ENCODE data around the gene FGF18.

FGF18 gene

DNA sequence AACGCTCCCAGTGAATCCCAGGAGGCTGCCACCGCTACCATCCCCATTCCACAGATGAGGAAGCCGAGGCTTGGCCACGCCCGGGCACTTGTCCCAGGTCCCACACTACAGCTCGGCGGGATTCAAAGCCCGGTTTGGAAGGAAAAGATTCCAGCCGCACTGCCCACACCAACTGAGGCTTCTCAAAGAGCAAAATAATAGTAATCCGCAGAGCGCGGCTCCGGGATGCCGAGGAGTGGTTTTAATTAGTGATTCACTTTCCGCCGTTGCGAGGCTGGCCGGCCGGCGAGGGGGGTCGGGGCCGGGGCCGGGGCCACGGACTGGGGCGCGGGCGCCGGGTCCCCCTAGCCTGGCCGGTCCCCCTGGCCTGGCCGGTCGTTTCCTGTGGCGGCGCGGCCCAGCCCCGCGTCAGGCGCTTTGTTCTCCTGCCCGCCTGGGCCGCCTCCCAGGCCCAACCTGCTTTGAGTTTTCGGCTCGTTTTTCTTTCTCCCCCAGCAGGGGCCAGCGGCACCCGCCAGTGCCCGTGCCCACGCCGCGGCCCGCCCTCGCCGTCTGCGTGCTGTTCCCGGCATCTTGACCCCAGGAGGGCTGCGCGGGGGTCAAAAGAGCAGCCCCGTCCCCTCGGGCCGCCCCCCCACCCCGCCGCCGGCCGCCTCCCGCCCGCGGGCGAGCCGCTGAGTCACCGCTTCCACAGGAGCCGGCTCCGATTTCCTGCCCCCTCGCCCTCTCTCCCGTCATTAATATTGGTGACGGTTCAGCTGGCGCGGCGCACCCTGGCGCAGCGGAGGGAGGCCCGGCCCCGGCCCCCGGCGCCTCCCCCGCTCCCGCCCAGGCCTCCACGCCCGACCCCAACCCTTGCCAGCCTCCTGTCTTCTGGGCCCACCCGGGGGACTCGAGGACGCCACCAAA is 31.2 kb downstream of the FGF18 start:
- peak; percentile 30 for DNase-seq
- peaks cover 75% of the 10 kb centered on the region for H3K27me3 Mint-ChIP-seq

DNA sequence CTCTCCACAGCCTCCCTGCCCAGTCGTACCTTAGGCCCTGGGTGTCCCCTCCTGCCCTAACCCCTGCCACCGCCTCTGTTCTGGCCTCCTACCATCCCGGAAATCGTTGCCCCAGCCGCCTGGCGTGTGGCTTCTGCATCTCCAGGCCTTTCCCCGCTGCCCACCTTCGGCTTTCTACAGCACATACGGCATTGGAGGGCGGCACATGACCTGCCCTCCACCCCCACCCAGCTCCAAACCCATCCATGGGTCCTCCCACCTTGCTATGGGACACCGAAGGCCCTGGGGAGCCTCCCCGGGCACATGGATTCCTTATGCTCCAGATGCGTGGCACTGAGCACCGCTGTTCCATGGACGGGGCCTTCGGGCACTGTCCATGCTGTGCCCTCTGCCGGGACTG is 32.0 kb downstream of the FGF18 start:
- Mint-ChIP-seq H3K27ac (peak overlapping the region; percentile 58), H3K4me1 (peaks cover 4% of the 10 kb centered on the region), H3K36me3 (no peaks in the 10 kb centered on the region), H3K27me3 (peaks cover 78% of the 10 kb centered on the region), H3K4me3 (peak overlapping the region; percentile 39), H3K9me3 (no peaks in the 10 kb centered on the region)
- CTCF ChIA-PET: interaction anchor here (2.1 kb wide), 1 partner anchor 14 kb away, joined by 4 read pairs; no protein-coding TSS in a partner anchor
- DNase-seq: no peak

More for the DNA sequence above, 31.2 kb downstream of the FGF18 start:
- Mint-ChIP-seq H3K4me1 (peaks cover 4% of the 10 kb centered on the region), H3K36me3 (no peaks in the 10 kb centered on the region), H3K9me3 (no peaks in the 10 kb centered on the region), H3K4me3 (no peak overlapping the region), H3K27ac (no peak overlapping the region)
- CTCF ChIA-PET: interaction anchor here (0.6 to 2.1 kb wide), 2 partner anchors 13 to 294 kb away, joined by 3 to 4 read pairs; no protein-coding TSS in a partner anchor

DNA sequence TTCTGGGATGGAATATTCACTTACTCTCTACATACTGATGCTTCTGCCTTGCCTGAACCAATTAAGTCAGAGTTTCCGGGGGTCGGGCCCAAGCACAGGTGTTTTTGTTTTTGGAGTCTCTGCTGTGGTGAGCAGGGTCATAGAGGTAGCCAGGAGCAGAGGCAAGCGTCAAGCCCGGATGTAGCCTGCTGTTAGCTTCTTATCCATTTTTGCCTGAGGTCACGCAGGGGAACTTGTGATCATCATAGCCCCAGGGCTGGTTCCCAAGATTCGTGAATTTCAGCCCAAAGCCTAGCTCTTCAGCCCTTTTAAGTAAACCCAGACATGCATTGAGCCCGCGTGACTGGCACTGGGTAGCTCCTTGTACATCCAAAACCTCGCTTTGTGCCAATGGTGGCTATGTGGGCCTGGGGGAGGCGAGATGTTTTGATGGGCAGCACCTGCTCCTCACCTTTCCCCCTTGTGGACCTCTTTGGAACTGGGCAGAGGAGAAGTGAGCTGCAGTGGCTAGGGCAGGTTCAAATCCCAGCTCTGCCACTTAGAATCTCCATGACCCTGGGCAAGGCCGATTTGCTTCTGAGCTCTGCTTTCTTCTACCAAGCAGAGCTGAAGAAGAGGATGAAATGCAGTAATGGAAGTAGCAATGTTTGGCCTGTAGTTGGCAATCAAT is 33.7 kb downstream of the FGF18 start:
- H3K4me3 Mint-ChIP-seq: no peak overlapping the region
- H3K36me3 Mint-ChIP-seq: no peaks in the 10 kb centered on the region
- peaks cover 69% of the 10 kb centered on the region for H3K27me3 Mint-ChIP-seq
- H3K4me1 Mint-ChIP-seq: peaks cover 4% of the 10 kb centered on the region
- no peak overlapping the region for H3K27ac Mint-ChIP-seq
- DNase-seq: no peak
- H3K9me3 Mint-ChIP-seq: no peaks in the 10 kb centered on the region
- CTCF ChIA-PET: interaction anchor here (0.6 kb wide), 1 partner anchor 596 kb away, joined by 3 read pairs; no protein-coding TSS in a partner anchor

DNA sequence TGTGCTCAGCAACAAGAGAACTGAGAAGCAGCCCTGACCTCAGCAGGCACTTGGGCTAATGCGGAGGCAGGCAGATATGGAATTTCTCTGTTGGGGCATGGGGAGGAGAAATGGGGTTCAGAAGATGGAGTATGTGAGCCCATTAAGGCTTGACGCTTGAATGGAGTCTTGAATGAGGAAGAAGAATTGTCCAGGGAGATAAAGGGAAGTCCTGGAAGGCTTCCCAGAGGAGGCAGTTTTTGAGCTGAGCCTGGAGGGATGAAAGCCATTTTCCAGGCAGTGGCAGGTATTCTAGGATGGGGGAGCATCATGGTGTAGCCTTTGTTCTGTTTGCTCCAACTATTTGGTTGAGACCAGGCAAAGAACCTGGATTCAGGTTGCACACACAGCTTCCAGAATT is 34.5 kb downstream of the FGF18 start:
- peaks cover 4% of the 10 kb centered on the region for H3K4me1 Mint-ChIP-seq
- H3K9me3 Mint-ChIP-seq: no peaks in the 10 kb centered on the region
- CTCF ChIA-PET: interaction anchor here (0.6 to 2.2 kb wide), 2 partner anchors 29 to 595 kb away, joined by 3 to 8 read pairs; no protein-coding TSS in a partner anchor
- no peak overlapping the region for H3K4me3 Mint-ChIP-seq
- no peaks in the 10 kb centered on the region for H3K36me3 Mint-ChIP-seq
- no peak overlapping the region for H3K27ac Mint-ChIP-seq
- no peak for DNase-seq
- H3K27me3 Mint-ChIP-seq: peaks cover 61% of the 10 kb centered on the region

DNA sequence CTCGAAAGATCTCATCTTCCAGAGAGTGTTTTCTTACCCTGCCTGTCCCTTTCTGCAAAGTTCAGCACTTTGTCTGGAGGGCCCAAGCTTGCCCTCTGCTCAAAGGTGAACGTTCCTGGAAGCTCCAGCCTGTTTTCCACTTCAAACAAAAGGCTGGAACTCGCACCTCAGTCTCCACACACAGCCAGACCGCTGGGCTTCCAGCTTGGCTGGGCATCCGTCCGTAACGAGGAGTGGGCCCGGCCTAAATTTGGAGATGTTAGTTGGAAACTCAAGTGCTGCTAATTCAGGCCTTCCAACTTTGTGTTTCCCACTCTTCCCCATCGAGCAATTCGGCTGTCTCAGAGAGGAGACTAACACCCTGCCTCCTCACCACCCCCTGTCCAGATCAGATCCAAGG is 35.1 kb downstream of the FGF18 start:
- CTCF ChIA-PET: interaction anchor here (2.2 kb wide), 1 partner anchor 29 kb away, joined by 8 read pairs; no protein-coding TSS in a partner anchor
- Mint-ChIP-seq H3K9me3 (no peaks in the 10 kb centered on the region), H3K4me1 (peaks cover 4% of the 10 kb centered on the region), H3K27me3 (peaks cover 56% of the 10 kb centered on the region), H3K36me3 (no peaks in the 10 kb centered on the region), H3K4me3 (no peak overlapping the region), H3K27ac (no peak overlapping the region)
- no peak for DNase-seq

DNA sequence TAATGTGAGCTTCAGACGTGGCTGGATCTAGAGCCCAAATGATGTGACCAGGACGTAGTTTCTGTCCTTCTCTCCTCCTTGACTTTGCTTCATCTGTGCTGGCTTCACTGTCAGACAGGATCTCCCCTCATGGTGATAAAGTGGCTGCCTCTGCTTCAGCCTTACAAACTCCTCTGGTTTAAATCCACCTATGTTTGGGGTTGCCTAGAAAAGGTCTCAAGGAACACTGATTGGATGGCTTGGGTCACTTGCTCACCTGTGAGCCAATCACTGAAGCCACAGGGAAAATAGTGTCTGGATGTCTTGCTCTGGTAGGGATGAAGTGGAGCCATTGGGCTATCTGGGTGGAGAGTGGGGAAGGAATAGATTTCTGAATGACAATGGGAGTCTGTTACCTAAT is 36.1 kb downstream of the FGF18 start:
- H3K36me3 Mint-ChIP-seq: no peaks in the 10 kb centered on the region
- CTCF ChIA-PET: interaction anchor here (0.6 to 2.2 kb wide), 2 partner anchors 28 to 35 kb away, joined by 6 to 8 read pairs; no protein-coding TSS in a partner anchor
- no peak overlapping the region for H3K27ac Mint-ChIP-seq
- H3K4me1 Mint-ChIP-seq: peaks cover 4% of the 10 kb centered on the region
- no peaks in the 10 kb centered on the region for H3K9me3 Mint-ChIP-seq
- DNase-seq: no peak
- no peak overlapping the region for H3K4me3 Mint-ChIP-seq
- H3K27me3 Mint-ChIP-seq: peaks cover 53% of the 10 kb centered on the region

DNA sequence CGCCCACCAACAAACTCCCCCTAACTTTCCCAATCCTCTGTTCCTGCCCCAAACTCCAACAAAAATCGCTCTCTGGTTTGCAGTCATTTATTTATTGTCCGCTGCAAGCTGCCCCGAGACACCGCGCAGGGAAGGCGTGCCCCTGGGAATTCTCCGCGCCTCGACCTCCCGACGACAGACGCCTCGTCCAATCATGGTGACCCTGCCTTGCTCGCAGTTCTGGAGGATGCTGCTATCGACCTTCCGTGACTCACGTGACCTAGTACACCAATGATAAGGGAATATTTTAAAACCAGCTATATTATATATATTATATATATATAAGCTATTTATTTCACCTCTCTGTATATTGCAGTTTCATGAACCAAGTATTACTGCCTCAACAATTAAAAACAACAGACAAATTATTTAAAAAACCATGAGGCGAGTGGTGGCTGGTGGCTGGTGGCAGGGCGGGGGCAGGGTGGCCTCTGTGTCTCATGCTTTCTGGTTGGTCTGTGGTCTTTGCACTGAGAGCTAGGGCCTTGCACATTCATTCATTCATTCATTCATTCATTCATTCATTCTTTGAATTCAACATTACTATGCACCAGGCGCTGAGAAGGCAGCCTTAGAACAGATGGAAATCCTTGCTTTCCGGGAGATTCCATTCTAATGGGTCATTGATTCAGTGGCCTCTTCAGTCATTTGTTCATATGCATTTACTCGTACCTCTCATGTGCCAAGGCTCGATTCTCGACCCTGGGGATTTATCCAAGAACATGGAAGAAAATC is 37.9 kb downstream of the FGF18 start:
- CTCF ChIA-PET: no interaction called here

DNA sequence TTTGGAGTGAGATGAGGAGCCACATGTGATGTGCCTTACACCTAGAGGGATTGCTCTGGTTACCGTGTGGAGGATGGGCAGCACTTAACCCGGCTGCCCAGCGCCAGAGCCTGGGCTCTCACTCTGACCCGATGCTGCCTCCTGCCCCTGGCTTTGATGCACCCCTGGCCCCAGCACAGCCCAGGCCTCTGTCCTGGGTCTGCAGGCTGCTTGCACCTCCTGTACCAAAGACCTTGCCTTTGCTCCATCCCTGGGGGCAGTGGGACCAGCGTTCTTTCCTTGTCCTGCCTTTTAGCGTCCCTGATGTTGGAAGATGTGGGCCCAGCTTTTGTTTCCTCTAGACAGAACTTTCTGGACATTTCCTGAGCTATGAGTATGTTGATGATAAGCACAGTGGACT is 40.4 kb downstream of the FGF18 start:
- H3K27ac Mint-ChIP-seq: no peak overlapping the region
- no peaks in the 10 kb centered on the region for H3K36me3 Mint-ChIP-seq
- no peaks in the 10 kb centered on the region for H3K4me1 Mint-ChIP-seq
- CTCF ChIA-PET: no interaction called here
- H3K9me3 Mint-ChIP-seq: no peaks in the 10 kb centered on the region
- no peak overlapping the region for H3K4me3 Mint-ChIP-seq
- no peak for DNase-seq
- peaks cover 26% of the 10 kb centered on the region for H3K27me3 Mint-ChIP-seq

More for the DNA sequence above, 37.9 kb downstream of the FGF18 start:
- DNase-seq: no peak
- H3K27me3 Mint-ChIP-seq: peaks cover 38% of the 10 kb centered on the region
- H3K27ac Mint-ChIP-seq: no peak overlapping the region
- no peaks in the 10 kb centered on the region for H3K36me3 Mint-ChIP-seq
- no peak overlapping the region for H3K4me3 Mint-ChIP-seq
- no peaks in the 10 kb centered on the region for H3K4me1 Mint-ChIP-seq
- H3K9me3 Mint-ChIP-seq: no peaks in the 10 kb centered on the region

DNA sequence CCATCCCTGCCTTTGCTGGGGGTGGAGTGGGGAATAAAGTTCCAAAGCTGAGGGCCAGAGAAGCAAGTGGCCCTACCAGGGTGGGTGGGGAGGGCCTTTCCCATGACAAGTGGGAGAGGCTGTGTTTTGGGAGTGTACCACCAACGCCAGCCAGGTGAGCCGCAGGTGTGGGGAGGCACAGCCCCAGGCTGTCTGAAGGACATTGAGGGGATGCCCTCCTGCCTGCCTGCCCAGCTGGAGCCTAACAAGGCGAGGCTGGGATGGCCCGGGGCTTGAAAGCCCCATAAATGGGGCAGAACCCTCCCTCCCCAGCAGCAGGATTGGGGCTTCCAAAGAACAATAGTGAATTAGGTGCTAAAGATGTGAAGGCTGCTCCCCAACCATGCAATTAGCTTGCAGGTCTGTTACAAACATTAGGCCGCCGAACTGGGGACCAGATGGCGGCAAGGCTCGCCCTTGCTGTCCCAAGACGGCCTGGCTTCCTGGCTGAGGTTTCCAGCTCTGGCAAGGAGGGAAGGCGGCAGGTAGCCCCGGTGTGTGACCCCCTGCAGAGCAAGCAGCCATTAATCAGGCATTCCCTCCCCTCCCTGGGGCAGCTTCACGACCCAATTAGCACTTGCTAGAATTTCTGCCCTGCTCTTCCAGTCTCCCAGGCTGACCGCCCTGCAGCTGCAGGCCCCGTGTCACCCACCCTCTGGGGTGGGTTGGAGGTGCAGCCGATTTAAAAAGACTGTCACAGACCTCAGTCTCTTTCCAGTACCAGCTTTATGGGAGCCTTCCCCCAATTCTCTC is 42.9 kb downstream of the FGF18 start:
- H3K4me1 Mint-ChIP-seq: no peaks in the 10 kb centered on the region
- H3K9me3 Mint-ChIP-seq: no peaks in the 10 kb centered on the region
- H3K27me3 Mint-ChIP-seq: peaks cover 24% of the 10 kb centered on the region
- H3K27ac Mint-ChIP-seq: no peak overlapping the region
- CTCF ChIA-PET: no interaction called here
- no peak for DNase-seq
- H3K4me3 Mint-ChIP-seq: no peak overlapping the region
- no peaks in the 10 kb centered on the region for H3K36me3 Mint-ChIP-seq

DNA sequence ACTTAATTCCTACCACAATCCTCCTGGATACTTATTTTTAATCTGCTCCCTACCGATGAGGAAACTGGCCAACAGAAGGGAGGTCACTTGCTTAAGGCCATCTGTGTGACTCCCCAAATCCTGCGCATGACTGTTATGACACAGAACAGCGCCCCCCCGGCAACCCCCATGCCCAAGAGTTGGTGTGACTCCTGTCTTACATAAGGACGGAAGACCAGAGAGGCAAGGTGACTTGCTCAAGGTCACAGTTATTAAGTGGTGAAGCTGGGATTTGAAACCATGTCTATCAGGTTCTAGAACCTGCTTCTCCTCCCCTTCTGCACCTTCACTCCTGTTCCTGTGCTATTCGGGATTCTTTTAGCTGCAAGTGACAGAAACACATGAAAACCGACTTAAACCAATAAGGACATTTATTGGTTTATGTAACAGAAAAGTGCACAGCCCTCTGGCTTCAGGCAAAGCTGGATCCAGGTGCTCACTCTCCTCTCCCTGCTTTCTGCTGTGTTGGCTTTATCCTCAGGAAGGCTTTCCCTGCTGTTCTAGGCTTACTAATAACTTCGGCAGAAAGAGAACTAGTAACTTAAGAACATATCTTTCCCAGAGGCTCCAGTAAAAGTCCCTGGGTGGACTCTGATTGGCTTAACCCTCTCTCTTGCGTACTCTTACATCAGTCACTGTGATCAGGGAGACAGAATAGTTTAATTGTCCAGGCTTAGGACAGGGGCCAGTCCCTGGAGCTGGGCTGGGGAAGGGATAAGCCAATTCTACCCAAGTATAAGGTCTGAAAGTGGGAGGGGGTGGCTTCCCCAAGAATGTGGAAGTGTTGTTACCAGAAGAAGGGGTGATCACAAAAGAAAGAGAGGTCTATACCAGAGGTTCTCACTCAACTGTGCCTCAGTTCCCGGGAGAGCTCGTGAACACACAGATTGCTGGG is 43.7 kb downstream of the FGF18 start:
- CTCF ChIA-PET: no interaction called here
- DNase-seq: no peak
- H3K9me3 Mint-ChIP-seq: no peaks in the 10 kb centered on the region
- no peak overlapping the region for H3K4me3 Mint-ChIP-seq
- H3K27ac Mint-ChIP-seq: no peak overlapping the region
- no peaks in the 10 kb centered on the region for H3K36me3 Mint-ChIP-seq
- H3K27me3 Mint-ChIP-seq: peaks cover 24% of the 10 kb centered on the region
- H3K4me1 Mint-ChIP-seq: no peaks in the 10 kb centered on the region

DNA sequence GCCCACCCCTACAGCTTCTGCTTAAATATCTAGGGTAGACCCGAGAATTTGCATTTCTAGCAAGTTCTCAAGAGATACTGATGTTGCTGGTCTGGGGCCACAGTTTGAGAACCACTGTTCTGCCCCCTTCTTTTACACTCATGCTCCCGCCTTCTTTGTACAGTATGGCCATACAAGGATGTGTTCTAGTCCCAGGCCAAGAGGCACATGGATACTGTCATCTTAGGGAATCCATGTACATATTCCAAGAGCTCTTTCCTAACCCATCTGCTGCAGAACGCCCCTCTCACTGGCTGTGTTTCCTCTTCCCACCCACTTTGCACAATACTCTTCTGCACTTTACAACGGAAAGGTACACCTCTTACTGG is 44.4 kb downstream of the FGF18 start:
- Mint-ChIP-seq H3K27me3 (peaks cover 24% of the 10 kb centered on the region), H3K4me1 (no peaks in the 10 kb centered on the region), H3K4me3 (no peak overlapping the region), H3K9me3 (no peaks in the 10 kb centered on the region), H3K36me3 (no peaks in the 10 kb centered on the region), H3K27ac (no peak overlapping the region)
- no peak for DNase-seq
- CTCF ChIA-PET: no interaction called here

DNA sequence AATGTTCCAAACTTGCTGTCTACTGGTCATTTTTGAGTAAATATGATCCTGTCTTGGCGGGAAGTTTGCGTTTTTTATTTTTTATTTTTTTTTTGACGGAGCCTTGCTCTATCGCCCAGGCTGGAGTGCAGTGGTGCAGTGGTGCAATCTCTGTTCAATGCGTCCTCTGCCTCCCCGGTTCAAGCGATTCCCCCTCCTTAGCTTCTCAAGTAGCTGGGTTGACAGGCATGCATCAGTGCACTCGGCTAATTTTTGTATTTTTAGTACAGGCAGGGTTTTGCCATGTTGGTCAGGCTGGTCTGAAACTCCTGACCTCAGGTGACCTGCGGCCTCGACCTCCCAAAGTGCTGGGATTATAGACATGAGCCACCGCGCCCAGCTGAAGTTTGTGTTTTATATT is 45.4 kb downstream of the FGF18 start:
- H3K9me3 Mint-ChIP-seq: no peaks in the 10 kb centered on the region
- peaks cover 20% of the 10 kb centered on the region for H3K27me3 Mint-ChIP-seq
- no peak for DNase-seq
- no peaks in the 10 kb centered on the region for H3K4me1 Mint-ChIP-seq
- H3K36me3 Mint-ChIP-seq: no peaks in the 10 kb centered on the region
- no peak overlapping the region for H3K27ac Mint-ChIP-seq
- no peak overlapping the region for H3K4me3 Mint-ChIP-seq
- CTCF ChIA-PET: interaction anchor here (0.6 kb wide), 1 partner anchor 21 kb away, joined by 3 read pairs; no protein-coding TSS in a partner anchor

DNA sequence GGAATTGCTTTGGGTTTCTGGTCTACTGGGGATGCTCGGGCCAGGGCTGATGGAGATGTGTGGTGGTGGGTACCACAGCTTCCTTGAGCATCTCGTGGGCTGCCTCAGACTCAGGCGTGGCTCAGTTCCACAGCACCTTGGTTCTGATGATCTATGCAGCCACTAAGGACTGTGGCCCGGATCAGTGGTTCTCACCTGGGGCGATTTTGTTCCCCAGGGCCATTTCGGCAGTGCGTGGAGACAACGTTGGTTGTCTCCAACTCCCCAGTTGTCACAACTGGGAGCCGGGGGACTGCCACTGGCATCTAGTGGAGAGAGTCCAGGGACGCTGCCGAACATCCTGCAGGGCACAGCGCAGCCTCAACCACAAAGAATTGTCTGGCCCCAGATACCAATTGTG is 47.7 kb downstream of the FGF18 start:
- CTCF ChIA-PET: no interaction called here
- H3K36me3 Mint-ChIP-seq: no peaks in the 10 kb centered on the region
- no peak overlapping the region for H3K27ac Mint-ChIP-seq
- H3K4me3 Mint-ChIP-seq: no peak overlapping the region
- H3K9me3 Mint-ChIP-seq: no peaks in the 10 kb centered on the region
- H3K4me1 Mint-ChIP-seq: no peaks in the 10 kb centered on the region
- H3K27me3 Mint-ChIP-seq: peaks cover 24% of the 10 kb centered on the region
- no peak for DNase-seq

Data from activated naive CD4-positive, alpha-beta T cell treated with anti-CD3 and anti-CD28 coated beads, Interleukin-2, amount 10 ng/mL, durations not matched to agents 7 days and 5 days (primary cell).